PFSK-1 (cell line): Measurements from ENCODE around the gene WDR31.

ENCODE experiments used
- POLR2AphosphoS5 ChIP-seq: IDR thresholded peaks from 2 replicates; pipeline ENCODE4 v1.6.1; 2012; ENCODE audit warnings: low read depth, mild to moderate bottlenecking, control low read depth, low read length, moderate library complexity
- SIN3A ChIP-seq: IDR thresholded peaks from 2 replicates; pipeline ENCODE4 v1.6.1; 2012; ENCODE audit warnings: mild to moderate bottlenecking, low read length, moderate library complexity, borderline replicate concordance; ENCODE audit not compliant: insufficient read depth
- TAF1 ChIP-seq: IDR thresholded peaks from 2 replicates; pipeline ENCODE4 v1.6.1; 2012; ENCODE audit warnings: low read length, control low read depth, borderline replicate concordance; ENCODE audit not compliant: insufficient read depth
- TF ChIP-seq, protein P1 (sequence below), 2 experiments: IDR thresholded peaks; 2 replicates each; pipeline versions ENCODE4 v1.6.1 to v1.8.0; 2011 to 2012; ENCODE audit warnings: low read depth in 2 of 2, low read length in 2 of 2, control low read depth in 1 of 2, inconsistent platforms in 1 of 2, mild to moderate bottlenecking in 1 of 2, moderate library complexity in 1 of 2; ENCODE audit not compliant: insufficient read depth in 1 of 2

DNA sequence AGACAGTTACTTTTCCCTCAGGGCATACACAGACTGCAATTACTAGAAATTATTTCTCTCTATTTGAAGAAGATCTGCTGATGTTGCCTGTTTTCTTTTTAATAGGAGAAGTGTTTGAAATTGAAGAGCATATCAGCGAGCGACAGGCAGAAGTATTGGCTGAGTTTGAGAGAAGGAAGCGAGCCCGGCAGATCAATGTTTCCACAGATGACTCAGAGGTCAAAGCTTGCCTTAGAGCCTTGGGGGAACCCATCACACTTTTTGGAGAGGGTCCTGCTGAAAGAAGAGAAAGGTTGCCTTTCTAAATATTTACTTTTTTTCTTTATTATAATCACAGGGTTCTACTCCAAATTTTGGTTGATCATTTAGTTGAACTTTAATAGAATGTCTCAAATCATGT, 61.2 kb downstream of the WDR31 start:
- no peak for TF ChIP-seq SIN3A
- TF ChIP-seq, protein P1, sequence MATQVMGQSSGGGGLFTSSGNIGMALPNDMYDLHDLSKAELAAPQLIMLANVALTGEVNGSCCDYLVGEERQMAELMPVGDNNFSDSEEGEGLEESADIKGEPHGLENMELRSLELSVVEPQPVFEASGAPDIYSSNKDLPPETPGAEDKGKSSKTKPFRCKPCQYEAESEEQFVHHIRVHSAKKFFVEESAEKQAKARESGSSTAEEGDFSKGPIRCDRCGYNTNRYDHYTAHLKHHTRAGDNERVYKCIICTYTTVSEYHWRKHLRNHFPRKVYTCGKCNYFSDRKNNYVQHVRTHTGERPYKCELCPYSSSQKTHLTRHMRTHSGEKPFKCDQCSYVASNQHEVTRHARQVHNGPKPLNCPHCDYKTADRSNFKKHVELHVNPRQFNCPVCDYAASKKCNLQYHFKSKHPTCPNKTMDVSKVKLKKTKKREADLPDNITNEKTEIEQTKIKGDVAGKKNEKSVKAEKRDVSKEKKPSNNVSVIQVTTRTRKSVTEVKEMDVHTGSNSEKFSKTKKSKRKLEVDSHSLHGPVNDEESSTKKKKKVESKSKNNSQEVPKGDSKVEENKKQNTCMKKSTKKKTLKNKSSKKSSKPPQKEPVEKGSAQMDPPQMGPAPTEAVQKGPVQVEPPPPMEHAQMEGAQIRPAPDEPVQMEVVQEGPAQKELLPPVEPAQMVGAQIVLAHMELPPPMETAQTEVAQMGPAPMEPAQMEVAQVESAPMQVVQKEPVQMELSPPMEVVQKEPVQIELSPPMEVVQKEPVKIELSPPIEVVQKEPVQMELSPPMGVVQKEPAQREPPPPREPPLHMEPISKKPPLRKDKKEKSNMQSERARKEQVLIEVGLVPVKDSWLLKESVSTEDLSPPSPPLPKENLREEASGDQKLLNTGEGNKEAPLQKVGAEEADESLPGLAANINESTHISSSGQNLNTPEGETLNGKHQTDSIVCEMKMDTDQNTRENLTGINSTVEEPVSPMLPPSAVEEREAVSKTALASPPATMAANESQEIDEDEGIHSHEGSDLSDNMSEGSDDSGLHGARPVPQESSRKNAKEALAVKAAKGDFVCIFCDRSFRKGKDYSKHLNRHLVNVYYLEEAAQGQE (IDR thresholded peaks at IDR 0.05; ENCODE audit: insufficient read depth in 1 of 2, low read depth in 2 of 2, low read length in 2 of 2): no peak
- no peak for TF ChIP-seq TAF1
- no peak for TF ChIP-seq POLR2AphosphoS5
